Measurements from ENCODE around the gene FLAD1.

Gene FLAD1

GRCh38 chr1:155018617-155019348 lies 35.6 kb downstream of the FLAD1 start:
- no peak for DNase-seq

- no peak for DNase-seq
Observed at GRCh38 chr1:155019377-155020245, 36.5 kb downstream of the FLAD1 start.

GRCh38 chr1:155022136-155022926 lies 39.2 kb downstream of the FLAD1 start:
- no peak for DNase-seq

GRCh38 chr1:155022927-155023236 lies 39.7 kb downstream of the FLAD1 start:
- no peak for DNase-seq

- no peak for DNase-seq
Observed at GRCh38 chr1:155023627-155024026, 40.5 kb downstream of the FLAD1 start.

- DNase-seq: no peak
Observed at GRCh38 chr1:155024315-155024714, 41.2 kb downstream of the FLAD1 start.

GRCh38 chr1:155026154-155026553 lies 43.0 kb downstream of the FLAD1 start:
- no peak for DNase-seq

- DNase-seq: no peak
Observed at GRCh38 chr1:155026588-155026987, 43.4 kb downstream of the FLAD1 start.

- no peak for DNase-seq
Observed at GRCh38 chr1:155029513-155030242, 46.5 kb downstream of the FLAD1 start.

- no peak for DNase-seq
Observed at GRCh38 chr1:155030243-155030795, 47.2 kb downstream of the FLAD1 start.

GRCh38 chr1:155030899-155031298 lies 47.8 kb downstream of the FLAD1 start:
- no peak for DNase-seq

GRCh38 chr1:155032886-155033285 lies 49.7 kb downstream of the FLAD1 start:
- DNase-seq: no peak

GRCh38 chr1:155033524-155033923 lies 50.4 kb downstream of the FLAD1 start, which contains the start of the genes DCST1 and DCST2:
TSS of gene DCST1 (plus strand) at chr1:155033824. CDS start at chr1:155034037, 213 bp downstream.
TSS of gene DCST2 (minus strand) at chr1:155033781. CDS start at chr1:155033701, 80 bp downstream.
- no peak for DNase-seq

- no peak for DNase-seq
Observed at GRCh38 chr1:155034318-155035208, 51.4 kb downstream of the FLAD1 start.

GRCh38 chr1:155035936-155036335 lies 52.8 kb downstream of the FLAD1 start:
- no peak for DNase-seq

GRCh38 chr1:155037043-155037442 lies 53.9 kb downstream of the FLAD1 start:
- DNase-seq: no peak

- DNase-seq: no peak
Observed at GRCh38 chr1:155037851-155038441, 54.8 kb downstream of the FLAD1 start.

GRCh38 chr1:155038602-155039307 lies 55.6 kb downstream of the FLAD1 start:
- no peak for DNase-seq

GRCh38 chr1:155039308-155039669 lies 56.1 kb downstream of the FLAD1 start:
- DNase-seq: no peak

All from activated naive CD4-positive, alpha-beta T cell treated with Interleukin-2 at 50 U/mL for 16 hours (primary cell).